SIG-M5 treated with dmso at 0.1 percent for 504 hours (cell line): ENCODE results near the gene ATE1.
"Not testable (repeated sequence)": the region's sequence is repeated elsewhere in the genome, so short reads cannot be mapped to it uniquely, and the experiment has no call there.

Source experiments
- DNase-seq: peaks from one replicate; lab custom pipeline; 2025; ENCODE audit not compliant: unreplicated experiment; lab: John Stamatoyannopoulos, UW

ATE1 gene

GRCh38 chr10:121702351-121703320 lies 225.2 kb downstream of the ATE1 start:
- no peak for DNase-seq

GRCh38 chr10:121700416-121700815 lies 227.4 kb downstream of the ATE1 start:
- DNase-seq, result no peak

GRCh38 chr10:121699703-121700102 lies 228.1 kb downstream of the ATE1 start:
- not testable (repeated sequence) for DNase-seq

GRCh38 chr10:121698902-121699301 lies 228.9 kb downstream of the ATE1 start:
- no peak for DNase-seq

GRCh38 chr10:121698336-121698735 lies 229.5 kb downstream of the ATE1 start:
- no peak for DNase-seq

- peak; percentile 7 for DNase-seq
Observed at GRCh38 chr10:121696854-121697253, 231.0 kb downstream of the ATE1 start.

GRCh38 chr10:121695731-121696464 lies 231.9 kb downstream of the ATE1 start:
- peak; percentile 6 for DNase-seq

GRCh38 chr10:121694966-121695643 lies 232.7 kb downstream of the ATE1 start:
- no peak for DNase-seq

- no peak for DNase-seq
Observed at GRCh38 chr10:121694327-121694965, 233.4 kb downstream of the ATE1 start.

- no peak for DNase-seq
Observed at GRCh38 chr10:121692626-121693025, 235.2 kb downstream of the ATE1 start.

- DNase-seq, result no peak
Observed at GRCh38 chr10:121690970-121691369, 236.9 kb downstream of the ATE1 start.
